HG03139 (cell line): ENCODE measurements around the gene NUDC.

Experiments used
- ATAC-seq: cut with Tn5 transposase; IDR thresholded peaks from one replicate; pipeline ENCODE4 v1.9.1; 2021; ENCODE audit not compliant: unreplicated experiment

The NUDC gene

DNA sequence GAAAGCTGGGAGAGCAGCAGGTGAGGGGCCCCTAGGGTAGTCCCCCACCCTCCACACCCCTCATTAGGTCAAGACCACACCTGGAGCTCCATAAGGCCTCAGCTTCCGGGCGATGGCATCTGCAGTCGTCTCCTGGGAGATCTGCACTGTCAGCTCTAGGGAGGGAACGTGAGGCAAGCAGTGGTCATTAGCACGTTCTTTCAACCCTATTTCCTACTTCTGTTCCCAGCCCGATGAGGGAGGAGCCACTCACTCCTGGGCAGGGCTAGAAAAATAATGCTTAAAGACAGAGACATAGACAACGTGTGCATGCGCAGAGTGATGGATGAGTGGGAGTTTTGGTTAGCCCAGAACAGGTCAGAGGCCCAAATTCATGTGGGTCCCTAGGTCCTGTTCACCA is 29.1 kb downstream of the NUDC start:
- ATAC-seq = no peak

DNA sequence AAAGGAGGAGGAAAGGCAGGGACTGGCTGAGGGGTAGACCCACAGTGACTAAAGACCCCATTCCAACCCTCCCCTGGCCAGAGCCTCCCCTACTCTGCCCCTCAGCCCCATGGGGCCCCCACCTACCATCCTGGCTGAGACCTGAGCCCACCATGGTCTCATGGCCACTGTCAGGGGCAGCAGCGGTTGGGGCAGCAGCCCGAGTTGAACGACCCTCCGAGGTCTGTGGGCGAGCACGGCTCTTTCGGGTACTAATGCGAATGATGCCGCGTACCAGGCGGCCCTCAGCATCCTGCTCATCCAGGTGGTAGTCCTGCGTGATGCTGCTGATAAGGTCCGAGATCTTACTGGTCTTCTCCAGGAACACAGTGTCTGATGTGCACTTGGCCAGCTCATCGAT is 29.7 kb downstream of the NUDC start:
- no peak for ATAC-seq

DNA sequence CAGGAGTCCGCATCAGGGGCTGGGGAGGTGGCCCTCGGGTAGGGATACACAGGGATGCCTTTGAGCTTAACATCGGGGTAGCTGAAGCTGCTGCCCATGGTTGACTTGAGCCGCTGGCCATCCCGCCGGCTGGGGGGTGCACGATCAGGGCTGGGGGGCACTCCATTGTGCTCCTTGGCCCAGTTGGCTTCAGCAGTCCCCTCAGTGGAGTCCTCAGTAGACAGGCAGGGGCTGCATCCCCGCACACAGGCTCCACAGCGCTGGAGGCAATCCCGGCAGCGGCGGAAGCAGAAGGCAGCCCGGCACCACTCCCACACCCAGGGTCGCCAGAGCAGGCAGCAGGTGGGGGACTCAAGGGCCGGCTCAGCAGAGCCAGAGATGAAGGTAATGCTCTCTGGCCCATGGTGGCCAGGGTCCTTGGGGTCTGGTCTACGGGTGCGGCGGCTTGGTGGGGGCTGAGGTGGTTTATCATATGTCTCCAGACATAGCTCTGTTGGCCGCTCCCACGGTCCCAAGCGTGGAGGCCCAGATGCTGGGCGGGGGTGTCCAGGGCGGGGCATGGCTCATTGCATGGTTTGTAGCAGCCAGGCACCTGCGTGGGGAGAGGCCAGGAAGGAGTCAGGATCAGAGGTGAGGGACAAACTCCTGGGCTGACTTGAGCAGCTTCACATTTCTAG is 30.4 kb downstream of the NUDC start:
- no peak for ATAC-seq

DNA sequence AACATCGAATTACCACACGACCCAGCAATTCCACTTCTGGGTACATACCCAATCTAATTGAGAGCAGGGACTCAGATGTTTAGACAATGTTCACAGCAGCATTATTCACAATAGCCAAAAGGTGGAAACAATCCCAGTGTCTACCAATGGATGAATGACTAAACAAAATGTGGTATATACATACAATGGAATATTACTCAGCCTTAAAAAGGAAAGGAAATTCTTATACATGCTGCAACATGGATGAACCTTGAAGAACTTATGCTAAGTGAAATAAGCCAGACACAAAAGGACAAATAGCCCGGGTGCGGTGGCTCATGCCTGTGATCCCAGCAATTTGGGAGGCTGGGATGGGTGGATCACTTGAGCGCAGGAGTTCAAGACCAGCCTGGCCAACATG is 31.8 kb downstream of the NUDC start:
- ATAC-seq = no peak

DNA sequence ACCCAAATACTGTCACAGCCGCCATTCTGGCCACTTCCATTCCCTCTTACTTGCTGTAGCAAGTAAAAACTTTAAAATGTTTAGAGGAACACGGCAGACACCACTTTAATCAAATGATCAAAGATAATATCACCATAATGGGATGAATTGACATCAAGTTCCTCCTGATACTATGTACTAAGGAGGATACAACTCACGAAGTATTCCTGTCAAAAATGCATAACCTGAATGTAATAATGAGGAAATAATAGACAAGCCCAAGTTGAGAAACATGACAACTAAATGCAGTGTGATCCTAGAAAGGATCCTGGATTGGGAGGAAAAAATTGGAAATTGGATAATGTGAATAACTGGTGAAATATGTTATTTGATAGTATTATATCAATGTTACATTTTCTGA is 34.8 kb downstream of the NUDC start:
- no peak for ATAC-seq

DNA sequence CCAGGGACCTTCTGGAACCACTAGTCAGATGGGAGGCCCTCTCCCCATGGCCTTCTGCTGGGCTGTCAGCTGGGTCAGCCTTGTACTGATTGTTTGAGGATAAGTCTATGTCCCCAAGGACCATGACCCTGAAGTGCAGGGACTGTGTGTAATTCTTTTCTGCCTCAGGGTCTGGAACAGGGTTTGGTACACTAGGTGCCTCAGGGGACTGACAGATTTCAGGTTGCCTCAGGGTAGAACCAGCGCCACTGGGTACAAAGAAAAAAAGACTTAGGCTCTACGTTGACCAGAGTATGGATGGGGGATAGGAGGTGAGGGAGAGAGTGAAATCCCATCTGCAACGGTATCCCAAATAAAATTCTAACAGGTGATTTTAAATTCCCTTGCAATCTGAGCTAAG is 35.8 kb downstream of the NUDC start:
- ATAC-seq = no peak

DNA sequence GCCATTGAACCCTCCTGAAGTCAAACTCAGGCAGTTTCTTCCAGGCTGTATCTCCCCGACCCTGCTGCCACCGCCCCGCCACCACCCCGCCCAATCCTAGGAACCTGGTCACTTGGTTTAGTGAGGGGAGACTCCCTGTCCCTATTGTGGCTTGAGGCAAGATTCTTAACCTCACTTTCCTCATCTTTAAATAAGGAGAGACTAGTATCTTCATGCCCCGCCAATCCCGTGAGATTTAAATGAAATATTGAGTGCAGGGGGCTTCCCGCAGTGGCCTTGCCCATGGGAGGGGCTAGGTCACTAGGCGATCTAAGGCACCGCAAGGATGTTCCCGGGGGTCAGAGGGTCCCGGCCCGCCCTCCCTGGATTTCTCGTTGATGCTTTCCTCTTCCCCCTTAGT is 37.7 kb downstream of the NUDC start:
- ATAC-seq = no peak

DNA sequence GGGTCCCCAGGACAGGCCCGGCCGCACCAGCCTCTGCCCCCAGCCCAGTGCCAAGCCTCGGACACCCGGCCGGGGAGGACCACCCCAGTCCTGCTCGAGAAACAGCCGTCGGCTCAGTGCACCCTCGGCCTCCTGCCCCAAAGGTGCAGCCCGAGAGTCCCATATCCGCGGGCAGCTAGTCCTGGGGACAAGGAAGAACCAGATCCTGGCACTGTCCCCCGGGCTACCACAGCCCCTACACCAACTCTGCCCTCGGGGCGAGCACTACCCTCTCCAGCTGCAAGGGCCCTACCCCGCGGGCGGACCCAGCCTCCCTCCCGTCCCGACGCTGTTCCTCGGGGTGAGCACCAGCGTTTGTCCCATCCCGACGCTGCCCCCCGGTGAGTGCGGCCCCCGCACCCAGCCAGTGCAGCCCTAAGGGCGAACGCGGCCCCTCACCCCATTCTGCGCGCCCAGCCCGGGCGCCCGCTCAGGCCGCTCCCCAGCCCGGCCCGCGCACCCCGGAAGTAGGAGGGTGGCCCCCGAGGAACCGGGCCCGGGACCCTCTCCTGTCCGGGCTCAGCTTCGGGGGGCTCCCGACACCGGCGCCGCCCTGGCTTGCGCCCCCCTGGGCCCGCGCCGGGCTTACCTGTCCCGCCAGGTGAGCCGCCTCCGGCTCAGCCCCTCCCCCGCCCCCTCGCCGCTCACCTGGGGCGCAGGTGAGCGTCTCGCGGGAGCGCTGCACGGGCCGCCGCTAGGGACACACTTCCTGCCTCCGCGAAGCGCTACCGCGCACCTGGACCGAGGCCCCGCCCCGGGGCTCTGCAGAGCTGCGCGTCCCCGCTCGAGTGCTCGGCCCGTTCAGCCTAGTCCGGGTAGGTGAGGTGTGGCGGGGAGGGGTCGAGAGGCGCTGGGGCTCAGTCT is 38.4 kb downstream of the NUDC start, which contains the start of gene KDF1:
KDF1 (minus strand) TSS at position 747 of the 903 bp plus-strand sequence. CDS start 8,088 bp downstream, outside the sequence.
- ATAC-seq = no peak

DNA sequence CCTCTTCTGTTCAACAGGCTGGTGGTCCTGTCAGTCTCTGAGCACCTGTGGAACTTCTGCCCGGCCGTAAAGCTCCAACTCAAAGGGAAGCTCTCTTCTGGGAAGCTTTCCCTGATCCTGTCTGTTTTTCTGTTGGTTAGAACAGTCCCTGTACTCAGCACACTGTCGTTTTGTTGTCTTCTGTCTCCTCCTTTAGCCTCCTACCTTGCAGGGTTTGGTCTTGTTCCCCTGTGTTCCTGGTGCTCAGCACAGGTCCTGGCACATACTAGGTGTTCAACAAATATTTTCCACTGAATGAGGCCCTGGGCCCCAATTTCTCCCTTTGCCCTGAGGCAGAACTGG is 39.1 kb downstream of the NUDC start:
- ATAC-seq = no peak

DNA sequence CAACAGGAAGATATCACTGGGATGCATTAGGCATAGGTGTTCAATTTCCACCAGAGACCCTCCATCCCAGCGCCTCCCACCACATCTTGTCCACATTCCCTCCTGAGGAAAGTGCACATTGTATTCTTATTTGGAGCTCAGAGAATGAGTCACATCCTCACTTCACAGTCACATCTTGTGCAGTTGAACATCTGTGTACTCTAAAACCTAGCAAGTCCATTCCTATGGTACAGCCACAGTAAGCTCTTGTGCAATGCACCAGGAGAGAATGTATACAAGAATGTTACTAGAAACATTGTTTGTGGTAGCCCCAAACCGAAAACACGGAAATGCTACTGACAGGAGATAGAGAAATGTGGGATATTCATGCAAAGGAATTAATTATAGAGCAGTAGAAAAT is 40.3 kb downstream of the NUDC start:
- no peak for ATAC-seq

DNA sequence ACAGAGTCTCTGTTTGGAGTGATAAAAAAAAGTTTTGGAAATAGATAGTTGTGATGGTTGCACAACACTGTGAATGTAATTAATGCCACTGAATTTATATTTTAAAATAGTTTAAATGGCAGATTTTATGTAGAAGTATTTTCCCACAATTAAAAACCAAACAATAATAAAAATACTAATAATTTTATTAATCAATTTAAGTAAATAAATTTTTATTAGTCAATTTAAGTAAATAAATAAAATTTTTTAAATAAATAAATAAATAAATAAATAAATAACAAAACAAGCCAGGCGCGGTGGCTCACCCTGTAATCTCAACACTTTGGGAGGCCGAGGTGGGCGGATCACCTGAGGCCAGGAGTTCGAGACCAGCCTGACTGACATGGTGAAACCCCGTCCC is 43.7 kb downstream of the NUDC start:
- no peak for ATAC-seq

DNA sequence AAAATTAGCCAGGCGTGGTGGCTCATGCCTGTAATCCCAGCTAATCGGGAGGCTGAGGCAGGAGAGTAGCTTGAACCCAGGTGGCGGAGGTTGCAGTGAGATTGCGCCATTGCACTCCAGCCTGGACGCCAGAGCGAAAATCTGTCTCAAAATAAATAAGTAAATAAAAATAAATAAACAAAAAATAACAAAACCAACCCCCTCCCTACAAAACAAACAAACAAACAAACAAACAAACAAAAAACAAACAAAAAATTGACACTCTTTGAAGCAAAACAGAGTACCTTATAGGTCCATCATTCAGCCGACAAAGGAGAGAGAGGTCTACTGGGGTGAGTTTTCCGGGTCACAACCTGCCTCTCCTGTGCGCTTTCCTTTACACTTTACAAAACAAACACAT is 44.1 kb downstream of the NUDC start:
- no peak for ATAC-seq

DNA sequence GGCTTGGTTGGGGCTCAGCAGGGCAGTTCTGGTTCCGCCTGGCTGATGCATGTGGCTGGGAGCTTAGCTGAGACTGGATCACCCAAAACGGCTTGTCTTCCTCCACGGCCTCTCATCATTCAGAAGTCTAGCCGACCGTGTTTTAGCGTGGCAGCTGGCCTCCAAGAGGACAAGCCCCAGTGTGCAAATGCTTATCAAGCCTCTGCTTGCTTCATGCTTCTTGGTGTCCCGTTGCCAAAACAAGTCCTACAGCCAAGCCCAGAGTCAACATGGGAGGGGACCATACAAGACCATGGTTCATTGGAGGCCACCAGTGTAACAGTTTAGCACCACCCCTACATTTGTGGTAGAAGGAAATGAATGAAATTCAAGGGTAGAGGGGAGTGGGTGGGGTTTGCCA is 49.3 kb downstream of the NUDC start:
- no peak for ATAC-seq

DNA sequence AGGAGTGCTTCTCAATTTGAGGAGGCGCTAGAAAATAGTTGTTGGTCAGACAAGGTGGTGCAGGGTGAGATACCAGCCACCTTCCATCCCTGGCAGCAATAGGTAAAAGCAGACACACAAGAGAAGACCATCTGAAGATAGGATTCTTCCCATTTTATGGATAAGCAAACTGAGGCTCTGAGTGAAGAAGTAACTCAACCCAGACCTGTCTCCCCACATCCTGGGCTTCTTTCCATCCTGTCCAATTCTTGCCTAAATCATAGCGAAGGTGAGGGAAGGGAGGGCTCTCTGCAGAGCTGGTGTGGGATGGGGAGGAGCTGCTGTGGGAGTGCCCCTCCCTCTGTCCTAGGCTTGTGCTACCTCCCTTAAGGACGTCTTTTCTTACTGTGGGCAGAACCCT is 50.0 kb downstream of the NUDC start:
- no peak for ATAC-seq

DNA sequence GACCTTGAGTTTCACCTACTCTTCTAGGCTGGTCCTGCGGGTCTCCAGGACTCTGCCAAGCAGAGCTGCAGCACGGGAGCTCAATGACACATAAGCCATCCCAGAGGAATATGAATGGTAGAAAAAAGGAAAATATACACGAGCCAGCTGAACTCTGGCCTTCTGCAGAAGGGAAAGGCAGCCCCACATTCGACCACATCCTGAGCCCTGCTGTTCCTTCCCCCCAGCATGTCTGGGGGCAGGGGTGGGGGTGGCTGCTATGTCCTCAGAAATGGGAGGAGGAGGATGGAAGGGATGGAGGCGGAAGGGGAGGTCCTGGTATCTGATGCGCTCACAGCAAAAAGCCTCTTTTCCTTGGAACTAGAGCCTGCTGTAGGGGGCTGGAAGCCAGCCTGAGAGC is 50.8 kb downstream of the NUDC start:
- no peak for ATAC-seq

DNA sequence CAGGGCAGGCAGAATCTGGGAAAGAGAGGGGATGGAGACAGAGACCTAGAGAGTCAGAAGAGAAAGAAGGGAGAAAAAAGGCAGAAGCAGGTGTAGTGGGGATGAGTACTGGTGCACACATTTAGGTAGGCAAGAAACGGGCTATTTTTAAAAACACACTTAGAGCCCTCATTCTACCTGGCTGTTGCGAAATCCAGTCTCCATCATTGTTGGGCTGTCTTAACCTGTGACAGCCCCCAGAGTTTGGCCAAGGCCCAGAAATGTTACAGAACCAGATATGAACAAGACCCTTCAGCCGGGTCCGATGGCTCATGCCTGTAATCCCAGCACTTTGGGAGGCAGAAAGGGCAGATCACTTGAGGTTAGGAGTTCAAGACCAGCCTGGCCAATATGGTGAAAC is 51.3 kb downstream of the NUDC start:
- no peak for ATAC-seq

DNA sequence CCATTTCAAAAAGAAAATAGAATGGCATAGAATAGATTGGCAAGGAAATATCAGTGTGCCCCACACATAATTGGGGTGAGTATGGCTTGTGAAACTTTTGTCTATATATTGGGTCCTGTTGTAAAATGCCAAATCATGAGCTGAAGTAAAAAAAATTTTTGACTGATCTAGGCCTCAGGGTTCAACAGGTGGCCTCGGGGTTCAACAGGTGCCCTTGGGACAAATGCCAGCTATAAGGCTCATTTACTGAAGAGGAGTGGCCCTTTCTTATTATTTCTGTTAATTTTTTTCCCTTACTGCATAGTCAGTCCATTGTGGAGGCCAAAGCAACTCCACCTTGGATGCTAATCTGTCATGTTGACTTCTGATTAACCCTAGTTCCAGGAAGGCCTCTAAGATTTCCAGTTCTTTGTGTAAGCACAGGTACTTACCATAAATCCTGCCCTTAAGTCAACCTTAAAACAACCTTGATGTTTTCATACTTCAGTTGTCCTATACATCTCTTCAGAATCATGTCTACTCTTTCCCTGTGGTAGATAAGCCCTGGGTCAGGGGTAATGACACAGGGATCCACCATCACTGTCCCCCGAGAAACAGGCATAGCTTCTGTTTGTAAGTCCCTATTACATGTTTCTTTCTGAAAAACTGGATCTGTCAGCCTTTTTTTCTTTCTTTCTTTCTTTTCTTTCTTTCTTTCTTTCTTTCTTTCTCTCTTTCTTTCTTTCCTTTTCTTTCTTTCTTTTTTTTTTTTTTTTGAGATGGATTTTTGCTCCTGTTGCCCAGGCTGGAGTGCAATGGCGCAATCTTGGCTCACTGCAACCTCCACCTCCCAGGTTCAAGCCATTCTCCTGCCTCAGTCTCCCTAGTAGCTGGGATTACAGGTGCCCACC is 55.3 kb downstream of the NUDC start:
- ATAC-seq = no peak

DNA sequence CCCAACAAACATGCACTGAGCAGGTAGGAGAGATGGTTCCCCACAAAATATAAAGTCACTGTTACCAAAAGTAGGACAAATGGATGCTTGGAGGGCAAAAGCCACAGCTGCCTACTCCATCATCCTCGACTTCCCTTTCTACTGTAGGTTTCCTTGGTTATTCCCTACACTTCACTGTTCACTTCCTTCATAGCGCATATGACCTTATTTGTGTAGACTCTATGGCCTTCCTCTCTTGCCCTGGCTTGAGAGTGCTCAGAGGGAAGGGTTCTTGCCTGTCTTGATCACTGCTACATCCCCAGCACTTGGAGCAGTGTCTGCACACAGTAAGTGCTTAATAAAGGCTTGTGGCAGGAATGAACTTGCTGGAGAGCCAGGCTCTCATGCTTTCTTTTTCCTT is 57.4 kb downstream of the NUDC start:
- no peak for ATAC-seq

DNA sequence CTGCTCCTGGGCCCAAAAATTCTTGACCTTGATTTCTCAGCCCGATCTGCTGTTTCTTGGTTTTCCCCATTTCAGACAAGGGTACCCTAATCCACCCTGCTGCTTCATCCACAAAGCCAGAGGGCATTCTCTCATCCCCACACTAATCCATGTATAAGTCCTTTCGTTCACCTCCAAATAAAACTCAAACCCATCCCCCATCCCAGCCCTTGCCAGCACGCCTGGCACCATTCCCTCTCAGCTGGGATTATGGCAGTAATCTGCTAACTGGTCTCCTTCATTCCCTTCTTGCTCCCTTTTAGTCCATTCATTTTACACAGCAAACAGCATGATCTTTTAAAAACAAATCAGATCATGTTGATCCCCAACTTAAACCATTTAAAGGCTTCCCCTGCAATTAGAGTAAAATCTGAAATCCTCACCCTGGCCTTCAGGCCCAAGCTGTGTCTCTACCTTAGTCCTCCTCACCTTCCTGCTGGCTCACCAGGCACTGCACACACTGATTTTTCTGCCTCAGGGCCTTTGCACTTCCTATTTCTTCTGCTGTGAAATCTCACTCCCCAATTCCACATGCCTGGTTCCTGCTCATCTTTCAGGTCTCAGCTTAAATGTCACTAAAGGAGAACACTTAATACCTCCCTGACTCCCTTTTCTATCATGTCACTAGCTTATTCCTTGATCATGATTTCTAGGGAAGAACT is 59.8 kb downstream of the NUDC start:
- no peak for ATAC-seq

DNA sequence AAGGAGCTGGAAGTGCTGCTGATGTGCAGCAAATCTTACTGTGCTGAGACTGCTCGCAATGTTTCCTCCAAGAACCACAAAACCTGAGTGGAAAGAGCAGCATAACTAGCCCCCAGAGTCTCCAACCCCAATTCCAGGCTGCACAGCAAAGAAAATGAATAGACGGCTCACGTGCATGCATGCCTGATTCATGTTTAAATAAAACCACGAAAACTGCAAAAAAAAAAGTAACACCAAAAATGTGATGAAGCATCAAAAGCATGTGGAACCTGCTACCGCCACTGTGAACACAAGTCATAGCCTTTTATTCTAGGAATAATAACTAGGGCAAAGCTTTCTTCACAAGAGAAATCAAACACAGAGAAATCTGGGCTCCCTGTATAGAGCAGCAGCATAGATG is 62.3 kb downstream of the NUDC start:
- no peak for ATAC-seq

DNA sequence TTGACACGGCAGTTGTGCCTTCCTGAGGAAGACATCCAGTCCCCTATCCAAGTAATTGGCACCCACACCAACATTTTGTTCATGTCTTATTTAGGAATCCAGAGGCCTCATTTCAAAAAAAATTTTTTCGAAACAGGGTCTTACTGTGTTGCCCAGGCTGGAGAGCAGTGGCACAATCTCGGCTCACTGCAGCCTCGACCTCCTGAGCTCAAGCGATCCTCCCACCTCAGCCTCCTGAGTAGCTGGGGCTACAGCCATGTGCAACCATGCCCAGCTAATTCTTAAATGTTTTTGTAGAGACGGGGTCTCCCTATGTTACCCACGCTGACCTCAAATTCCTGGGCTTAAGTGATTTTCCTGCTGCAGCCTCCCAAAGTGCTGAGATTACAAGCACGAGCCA is 62.7 kb downstream of the NUDC start:
- ATAC-seq = no peak
